Measurements from ENCODE around the gene EPB41.

DNA sequence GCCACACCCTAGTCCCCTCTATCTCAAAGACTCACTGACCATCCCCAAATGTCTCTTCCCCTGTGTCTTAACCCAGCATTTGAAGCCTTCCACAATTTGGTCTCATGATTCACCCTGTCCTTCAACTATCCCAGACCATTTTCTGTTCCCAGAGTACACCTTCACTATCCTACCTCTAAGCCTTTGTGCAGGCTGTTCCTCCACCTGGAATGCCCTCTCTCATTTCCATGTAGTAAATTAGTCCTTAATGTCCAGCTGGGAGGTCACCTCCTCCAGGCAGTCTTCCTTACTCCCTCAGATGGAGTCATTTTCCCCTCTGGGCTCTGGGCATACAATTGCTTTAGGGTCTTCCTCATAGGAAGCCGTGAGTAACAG, 31.1 kb upstream of the EPB41 start:
- TF ChIP-seq SIN3A (conservative IDR thresholded peaks at IDR 0.05 in 1 of 2, IDR thresholded peaks at IDR 0.05 in 1 of 2; ENCODE audit: low read depth in 1 of 2, low read length in 2 of 2) (no peak), POLR2A (IDR thresholded peaks at IDR 0.05; ENCODE audit: control extremely low read depth in 1 of 2, low read depth in 2 of 2, low read length in 2 of 2) (no peak), CHD1 (IDR thresholded peaks at IDR 0.05; ENCODE audit: low read depth, low read length) (no peak), NANOG (IDR thresholded peaks at IDR 0.05; ENCODE audit: insufficient read depth, low read depth, low read length, poor library complexity, severe bottlenecking) (no peak), SAP30 (IDR thresholded peaks at IDR 0.05; ENCODE audit: insufficient read depth, insufficient replicate concordance, low read length) (no peak), POLR2AphosphoS5 (IDR thresholded peaks at IDR 0.05; ENCODE audit: low read depth, low read length) (no peak), TAF1 (IDR thresholded peaks at IDR 0.05; ENCODE audit: low read depth, low read length) (no peak), TEAD4 (IDR thresholded peaks at IDR 0.05; ENCODE audit: low read depth, low read length) (no peak), EP300 (IDR thresholded peaks at IDR 0.05; ENCODE audit: borderline replicate concordance in 1 of 2, low read depth in 2 of 2, low read length in 2 of 2) (no peak), FOSL1 (IDR thresholded peaks at IDR 0.05; ENCODE audit: insufficient read depth, low read depth, low read length) (no peak)
- TF ChIP-seq, protein P1, sequence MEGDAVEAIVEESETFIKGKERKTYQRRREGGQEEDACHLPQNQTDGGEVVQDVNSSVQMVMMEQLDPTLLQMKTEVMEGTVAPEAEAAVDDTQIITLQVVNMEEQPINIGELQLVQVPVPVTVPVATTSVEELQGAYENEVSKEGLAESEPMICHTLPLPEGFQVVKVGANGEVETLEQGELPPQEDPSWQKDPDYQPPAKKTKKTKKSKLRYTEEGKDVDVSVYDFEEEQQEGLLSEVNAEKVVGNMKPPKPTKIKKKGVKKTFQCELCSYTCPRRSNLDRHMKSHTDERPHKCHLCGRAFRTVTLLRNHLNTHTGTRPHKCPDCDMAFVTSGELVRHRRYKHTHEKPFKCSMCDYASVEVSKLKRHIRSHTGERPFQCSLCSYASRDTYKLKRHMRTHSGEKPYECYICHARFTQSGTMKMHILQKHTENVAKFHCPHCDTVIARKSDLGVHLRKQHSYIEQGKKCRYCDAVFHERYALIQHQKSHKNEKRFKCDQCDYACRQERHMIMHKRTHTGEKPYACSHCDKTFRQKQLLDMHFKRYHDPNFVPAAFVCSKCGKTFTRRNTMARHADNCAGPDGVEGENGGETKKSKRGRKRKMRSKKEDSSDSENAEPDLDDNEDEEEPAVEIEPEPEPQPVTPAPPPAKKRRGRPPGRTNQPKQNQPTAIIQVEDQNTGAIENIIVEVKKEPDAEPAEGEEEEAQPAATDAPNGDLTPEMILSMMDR (IDR thresholded peaks at IDR 0.05; ENCODE audit: control extremely low read depth in 1 of 3, insufficient read depth in 1 of 3, low read depth in 1 of 3, low read length in 3 of 3) = no peak
- TF ChIP-seq, protein P2, sequence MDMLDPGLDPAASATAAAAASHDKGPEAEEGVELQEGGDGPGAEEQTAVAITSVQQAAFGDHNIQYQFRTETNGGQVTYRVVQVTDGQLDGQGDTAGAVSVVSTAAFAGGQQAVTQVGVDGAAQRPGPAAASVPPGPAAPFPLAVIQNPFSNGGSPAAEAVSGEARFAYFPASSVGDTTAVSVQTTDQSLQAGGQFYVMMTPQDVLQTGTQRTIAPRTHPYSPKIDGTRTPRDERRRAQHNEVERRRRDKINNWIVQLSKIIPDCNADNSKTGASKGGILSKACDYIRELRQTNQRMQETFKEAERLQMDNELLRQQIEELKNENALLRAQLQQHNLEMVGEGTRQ (IDR thresholded peaks at IDR 0.05; ENCODE audit: low read length) = no peak
- TF ChIP-seq, protein P3, sequence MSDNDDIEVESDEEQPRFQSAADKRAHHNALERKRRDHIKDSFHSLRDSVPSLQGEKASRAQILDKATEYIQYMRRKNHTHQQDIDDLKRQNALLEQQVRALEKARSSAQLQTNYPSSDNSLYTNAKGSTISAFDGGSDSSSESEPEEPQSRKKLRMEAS (IDR thresholded peaks at IDR 0.05) = no peak
